Right kidney (tissue), 1 donor: ENCODE data around the gene PPIE.
"Not testable (repeated sequence)": the region's sequence is repeated elsewhere in the genome, so short reads cannot be mapped to it uniquely, and the experiment has no call there.

Experiments used
- DNase-seq: peaks from one replicate; pipeline ENCODE4 v3.0.0-alpha.2; 2016

Gene PPIE

DNA sequence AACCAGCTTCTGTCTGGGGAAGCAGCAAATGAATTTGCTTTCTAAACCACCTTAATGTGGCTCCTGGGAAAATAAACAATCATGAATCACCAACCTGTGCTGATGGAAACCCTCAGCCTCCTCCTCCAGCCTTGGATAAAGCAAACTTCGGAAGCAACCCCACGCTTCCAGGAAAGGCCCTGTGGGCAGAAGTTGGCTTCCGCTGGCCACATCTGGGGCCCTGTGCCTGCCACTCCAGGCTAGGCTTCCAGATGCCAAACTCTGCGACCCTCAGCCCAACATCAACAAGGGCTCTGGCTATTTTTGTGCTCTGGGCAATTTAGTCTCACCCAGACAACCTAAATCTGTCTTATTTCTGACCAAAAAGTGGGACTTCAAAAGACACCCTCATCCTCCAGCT is 38.6 kb downstream of the PPIE start:
- DNase-seq = no peak

DNA sequence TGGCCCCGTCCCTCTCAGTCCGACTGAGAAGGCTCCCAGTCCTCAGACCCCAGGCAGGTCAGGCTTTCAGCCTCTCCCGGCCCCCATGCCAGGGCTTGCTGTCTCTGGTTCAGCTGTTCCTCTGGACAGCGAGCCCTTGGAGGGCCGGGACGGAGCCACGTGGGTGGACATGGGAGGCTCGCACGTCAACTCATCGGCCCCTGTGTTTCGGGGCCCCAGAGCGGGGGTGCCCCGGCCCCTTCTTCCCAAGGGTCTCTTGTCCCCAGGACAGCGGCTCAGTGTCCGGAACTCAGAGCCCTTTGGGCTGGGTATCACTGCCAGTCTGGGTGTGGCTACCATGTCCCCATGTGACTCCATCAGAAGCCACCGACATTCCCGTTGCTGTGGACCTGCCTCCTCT is 39.2 kb downstream of the PPIE start:
- not testable (repeated sequence) for DNase-seq

DNA sequence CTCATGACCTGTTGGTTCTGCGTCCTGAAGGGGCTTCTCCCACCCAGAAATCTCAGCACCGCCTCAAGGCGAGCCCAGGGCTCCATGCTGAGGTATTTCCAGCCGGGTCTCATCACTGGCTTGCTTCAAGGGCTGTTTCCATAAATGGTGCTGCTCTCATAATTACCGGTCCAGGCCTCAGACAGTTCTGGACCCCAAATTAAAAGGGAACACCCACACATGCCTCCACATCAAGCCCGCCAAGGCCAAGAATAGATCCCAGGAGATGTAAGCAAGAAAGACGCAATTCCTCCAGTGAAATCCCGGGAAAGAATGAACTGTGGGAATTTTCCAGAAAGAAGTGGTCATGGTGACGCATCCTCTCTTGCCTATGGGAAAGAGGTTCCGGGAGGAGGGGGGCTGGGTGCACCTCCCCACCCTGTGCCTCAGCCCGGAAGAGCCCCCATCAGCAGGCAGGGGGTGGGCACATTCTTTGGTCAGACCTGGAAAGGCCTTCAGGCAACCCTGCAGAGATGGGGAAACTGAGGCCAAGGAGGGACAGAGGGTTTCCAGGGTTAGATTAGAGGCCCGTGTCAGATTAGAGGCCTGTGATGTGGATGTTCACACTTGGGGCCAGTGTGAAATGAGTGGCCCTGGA is 39.9 kb downstream of the PPIE start:
- DNase-seq = not testable (repeated sequence)

DNA sequence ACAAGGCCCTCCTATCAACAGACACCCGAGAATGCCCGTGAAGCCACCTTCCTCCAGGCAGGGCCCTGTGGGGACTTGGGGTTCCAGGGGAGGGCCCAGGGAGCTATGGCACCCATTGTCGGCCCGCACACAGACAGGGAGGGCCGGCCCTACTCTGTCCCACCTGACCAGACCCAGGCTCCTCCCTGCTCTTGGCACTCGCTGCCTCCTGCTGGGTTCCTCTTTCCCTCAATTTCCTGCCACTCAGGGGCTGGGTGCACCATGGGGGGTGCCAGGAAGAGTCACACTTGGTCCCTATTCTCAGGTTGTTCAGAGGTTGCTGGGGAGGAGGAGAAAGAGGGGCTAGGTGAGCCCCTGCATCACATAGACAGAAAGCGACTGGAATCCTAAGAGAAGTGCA is 40.5 kb downstream of the PPIE start:
- no peak for DNase-seq

DNA sequence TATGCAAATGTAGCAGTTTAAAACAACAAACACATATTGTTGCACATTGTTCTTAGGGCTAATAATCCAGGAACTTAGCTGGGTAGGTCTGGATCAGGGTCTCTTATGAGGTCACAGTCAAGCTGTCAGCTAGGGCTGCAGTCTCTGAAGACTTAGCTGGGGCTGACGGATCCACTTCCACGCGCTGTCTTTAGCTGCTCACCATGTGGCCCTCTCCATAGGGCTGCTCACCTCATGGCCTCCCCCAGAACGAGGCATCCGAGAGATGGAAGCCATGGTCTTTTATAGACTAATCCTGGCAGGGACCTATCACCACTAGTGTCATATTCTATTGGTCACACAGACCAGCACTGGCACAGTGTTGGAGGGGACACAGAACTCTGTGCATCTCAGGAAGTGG is 41.1 kb downstream of the PPIE start:
- no peak for DNase-seq

DNA sequence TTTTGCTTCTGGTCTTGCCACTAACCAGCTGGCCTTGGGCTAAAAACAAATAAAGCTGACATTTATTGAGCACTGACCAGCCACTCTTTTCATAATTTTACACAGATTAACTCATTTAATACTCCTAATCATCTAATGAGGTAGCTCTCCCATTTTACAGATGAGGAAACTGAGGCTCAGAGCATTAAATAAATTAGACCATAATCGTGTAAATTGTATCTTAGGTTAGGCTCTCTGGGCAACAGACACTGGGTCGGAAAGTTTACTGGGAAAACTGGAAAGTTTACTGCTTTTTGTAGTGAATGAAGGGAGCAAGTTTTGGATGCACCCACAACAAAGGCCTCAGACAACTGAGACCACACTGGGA is 42.6 kb downstream of the PPIE start:
- DNase-seq = no peak

DNA sequence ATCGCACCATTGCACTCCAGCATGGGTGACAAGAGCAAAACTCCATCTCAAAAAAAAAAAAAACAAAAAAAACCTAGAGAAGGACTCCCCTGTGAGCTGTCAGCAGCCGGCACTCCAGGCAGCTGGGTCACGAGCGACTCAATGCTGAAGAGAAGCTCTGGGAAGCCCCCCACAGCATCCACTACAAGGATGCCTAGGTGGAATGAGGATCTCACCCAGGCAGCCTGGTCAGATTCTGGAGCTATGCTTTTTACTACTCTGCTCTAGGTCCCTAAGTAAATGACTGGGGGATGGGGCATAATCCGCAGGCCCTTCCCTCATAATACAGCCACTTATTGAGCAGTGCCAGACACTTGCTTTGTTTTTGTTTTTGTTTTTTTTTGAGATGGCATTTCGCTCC is 43.4 kb downstream of the PPIE start:
- DNase-seq = no peak

DNA sequence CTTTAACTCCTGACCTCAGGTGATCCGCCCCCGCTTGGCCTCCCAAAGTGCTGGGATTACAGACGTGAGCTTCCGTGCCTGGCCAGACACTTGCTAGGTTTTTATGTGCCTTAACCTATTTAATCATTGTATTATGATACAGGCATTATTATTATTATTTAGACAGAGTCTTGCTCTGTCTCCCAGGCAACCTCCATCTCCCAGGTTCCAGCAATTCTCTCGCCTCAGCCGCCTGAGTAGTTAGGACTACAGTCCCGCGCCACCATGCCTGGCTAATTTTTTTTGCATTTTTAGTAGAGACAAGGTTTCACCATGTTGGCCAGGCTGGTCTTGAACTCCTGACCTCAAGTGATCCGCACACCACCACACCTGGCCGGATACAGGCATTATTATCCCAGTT is 44.0 kb downstream of the PPIE start:
- not testable (repeated sequence) for DNase-seq

DNA sequence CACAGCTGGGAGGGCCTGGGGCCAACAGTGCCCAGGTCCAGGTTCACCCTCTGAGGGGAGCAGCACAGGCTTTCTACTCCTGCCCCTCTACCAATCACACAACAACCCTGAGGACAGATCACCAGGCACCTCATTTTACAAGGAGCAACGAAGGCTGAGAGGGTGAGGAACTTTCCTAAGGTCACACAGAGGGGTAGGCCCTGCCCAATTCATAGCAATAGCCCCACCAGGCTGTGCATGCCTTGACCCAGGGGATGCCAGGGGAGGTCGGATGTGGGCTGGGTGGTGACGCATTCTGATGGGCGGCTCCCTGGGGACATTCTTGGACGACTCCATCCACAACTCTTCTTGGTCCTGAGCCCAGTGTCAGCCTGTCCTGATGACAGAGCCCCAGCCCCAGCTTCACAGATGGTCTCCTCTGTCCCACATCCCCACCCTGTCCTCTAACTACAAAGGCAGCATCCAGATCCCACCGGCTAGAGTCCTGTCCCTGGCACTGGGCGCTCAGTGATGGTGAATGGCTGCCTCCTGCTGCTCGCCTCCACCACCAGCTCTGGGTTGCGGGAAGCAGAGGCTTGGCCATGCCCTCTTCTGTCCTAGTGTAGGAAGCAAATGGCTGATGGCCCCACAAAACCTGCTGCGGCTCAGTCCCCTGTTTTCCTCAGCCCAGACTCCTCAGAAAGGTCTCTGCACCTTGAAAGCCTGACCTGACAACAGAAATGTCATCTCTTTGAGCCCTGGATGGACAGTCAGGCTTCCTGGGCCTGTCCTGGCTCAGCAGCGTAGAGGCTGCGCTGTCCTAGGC is 47.8 kb downstream of the PPIE start:
- not testable (repeated sequence) for DNase-seq

DNA sequence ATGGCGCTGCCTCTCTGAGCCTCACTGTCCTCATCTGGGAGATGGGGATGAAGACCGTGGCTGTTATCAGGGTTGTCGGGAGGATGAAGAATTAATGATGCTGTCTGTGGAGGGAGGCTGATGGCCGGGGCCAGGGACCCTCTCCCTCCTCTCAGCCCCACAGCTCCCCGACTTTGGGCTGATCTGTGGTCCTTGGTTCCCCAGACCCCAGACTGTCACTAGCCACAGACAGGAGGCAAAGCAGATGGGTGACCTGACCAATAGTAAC is 48.4 kb downstream of the PPIE start:
- DNase-seq = not testable (repeated sequence)

DNA sequence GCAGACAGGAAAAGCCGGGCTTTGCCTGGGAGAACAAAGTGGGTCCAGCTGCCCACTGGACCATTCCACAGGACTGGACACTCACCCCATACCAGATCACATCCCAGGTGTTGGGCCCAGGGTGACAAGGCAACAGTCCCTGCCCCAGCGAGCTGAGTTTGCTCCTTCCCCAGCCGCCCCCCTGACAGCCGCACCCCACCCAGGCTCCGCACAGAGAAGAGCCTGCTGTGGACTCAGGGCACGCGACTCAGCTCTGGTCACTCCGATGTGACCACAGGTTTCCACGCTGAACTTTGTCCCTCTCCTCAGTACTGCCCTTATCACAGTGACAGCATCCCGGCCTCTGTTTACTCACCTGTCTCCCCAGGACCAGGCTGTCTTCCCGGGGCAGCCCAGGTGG is 48.8 kb downstream of the PPIE start:
- DNase-seq = no peak

DNA sequence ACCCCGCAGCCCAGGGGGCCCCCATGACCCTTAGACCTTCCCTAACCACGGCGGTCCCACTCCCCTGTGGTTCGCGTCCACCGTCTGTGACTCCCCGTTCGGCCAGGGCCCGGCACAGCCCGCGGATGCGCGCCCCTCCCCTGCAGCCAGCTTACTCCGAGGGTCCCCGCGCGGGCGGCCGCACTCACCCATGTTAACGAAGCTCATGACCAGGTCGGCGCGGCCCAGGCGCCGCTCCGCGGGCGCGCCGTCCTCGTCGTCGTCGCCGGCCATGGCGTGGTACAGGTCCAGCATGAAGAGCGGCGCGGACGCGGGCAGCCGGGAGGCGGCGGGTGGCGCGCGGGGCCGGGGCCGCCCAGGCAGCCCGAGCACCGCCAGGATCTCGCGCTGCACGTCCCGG is 49.3 kb downstream of the PPIE start:
- not testable (repeated sequence) for DNase-seq

DNA sequence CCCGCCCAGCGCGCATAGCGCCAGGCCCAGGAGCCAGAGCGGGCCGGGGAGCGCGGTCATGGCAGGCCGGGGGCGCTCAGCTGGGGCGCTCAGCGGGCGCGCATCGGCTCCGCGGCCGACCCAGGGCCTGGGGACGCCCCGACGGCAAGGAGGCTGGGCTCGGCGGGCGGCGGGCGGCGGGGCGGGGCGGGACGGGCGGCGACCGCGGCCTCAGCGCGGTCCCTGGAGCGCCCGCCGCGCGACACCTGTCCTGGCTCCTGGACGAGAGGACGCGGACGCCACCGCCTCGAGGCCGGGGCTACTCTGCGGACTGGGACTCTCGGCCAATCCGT is 49.7 kb downstream of the PPIE start:
- DNase-seq = no peak

DNA sequence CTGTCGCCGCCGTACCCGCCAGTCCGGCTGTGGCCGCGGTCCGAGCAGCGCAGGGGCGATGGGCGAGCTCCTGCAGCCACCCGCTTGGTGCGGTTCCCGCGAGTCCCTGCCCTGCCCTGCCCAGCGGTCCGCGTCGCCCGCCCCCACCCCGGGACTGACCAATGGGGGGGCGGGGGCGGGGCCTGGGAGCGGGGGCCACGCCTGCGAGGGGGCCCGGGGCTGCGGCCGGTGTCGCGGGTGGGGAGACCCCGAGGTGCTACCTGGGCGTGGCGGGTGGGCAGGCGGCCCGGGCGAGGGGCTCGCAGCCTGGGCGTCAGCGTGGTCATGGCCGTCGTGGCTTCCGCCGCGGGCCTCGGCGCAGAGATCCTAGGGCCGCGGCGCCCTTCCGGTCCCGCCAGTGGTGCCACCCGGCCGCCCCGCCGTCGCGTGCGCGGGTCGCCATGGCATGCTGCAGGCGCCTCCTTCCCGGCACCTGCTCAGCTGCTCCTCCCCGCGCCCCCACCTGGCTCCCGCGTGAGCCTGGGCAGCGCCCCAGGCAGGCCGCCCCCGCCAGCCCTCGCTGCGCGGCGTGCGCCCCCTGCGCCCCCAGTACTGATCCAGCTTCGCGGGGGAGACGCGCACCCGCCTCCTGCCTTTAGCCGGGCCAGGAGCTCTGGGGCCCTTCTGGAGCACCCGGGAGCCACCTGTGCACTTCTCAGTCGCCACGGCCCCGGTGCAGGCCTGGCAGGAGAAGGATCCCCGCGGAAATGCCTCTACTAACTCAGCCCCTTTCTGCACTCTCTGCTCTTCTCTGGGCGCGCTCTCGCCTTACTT is 50.3 kb downstream of the PPIE start, which contains the start of gene BMP8B:
Gene BMP8B, minus strand, starts transcription at position 108 of the 813 bp plus-strand sequence. CDS start 380 bp downstream, outside the sequence.
- DNase-seq = peak; percentile 59

DNA sequence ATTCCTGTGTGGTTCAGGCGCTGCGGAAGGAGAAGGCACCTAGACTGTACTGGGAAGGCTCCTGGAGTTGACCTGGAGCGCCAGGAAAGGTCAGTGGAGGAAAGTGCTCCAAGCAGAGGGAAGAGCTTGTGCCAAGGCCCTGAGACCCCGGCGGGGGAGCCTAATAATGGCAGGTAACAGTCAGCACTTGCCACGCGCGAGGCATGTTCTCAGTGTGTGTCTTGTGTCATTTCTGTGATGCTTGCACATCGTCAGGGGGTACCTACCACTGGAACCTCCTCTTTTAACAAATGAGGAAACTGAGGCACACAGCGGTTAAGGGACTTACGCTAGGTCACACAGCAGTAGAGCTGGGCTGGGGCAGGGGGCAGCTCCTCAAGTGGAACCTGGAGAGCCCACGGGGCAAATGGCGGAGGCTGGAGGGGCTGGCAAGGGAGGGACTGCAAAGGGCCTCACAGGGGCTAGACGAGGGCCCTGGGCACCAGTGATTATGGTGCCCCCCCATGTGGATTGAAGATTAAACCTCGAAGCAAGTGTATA is 51.0 kb downstream of the PPIE start:
- no peak for DNase-seq

DNA sequence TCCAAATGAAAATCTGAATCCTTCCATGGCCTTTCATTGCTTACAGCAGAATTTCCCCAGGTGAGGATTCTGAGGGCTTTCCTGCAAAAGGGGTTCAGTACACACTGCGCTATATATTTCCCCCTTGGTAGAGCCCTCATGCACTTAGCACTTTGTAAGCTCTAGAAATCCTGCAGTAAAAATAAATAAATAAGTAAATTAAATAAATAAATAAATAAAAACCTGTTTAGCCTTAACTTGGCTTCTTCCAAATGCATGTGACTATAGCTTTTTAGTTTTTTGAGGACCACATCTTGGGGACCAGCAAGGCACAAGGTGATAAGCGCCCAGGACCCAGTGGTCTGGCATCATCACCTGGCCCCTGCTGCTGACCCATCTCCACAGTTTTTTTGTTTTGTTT is 53.2 kb downstream of the PPIE start:
- no peak for DNase-seq

DNA sequence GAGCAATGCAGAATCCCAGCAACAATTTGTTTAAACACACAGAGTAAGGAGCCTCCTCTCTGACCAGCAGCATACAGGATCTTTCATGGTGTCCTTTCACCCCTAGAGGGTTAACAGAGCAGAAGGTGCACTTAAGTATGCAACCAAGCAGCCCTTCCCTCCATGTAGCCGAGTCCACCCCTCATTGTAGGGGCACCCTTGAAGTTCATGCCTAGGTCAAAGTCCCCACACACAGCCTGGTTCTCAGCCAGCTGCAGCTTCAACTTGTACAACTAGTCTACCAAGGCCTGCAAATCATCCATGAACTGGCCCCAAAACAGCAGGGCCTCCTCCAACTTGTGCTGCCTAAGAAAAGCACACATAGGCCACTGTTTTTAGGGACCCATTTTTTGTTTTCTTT is 57.0 kb downstream of the PPIE start:
- DNase-seq = no peak

DNA sequence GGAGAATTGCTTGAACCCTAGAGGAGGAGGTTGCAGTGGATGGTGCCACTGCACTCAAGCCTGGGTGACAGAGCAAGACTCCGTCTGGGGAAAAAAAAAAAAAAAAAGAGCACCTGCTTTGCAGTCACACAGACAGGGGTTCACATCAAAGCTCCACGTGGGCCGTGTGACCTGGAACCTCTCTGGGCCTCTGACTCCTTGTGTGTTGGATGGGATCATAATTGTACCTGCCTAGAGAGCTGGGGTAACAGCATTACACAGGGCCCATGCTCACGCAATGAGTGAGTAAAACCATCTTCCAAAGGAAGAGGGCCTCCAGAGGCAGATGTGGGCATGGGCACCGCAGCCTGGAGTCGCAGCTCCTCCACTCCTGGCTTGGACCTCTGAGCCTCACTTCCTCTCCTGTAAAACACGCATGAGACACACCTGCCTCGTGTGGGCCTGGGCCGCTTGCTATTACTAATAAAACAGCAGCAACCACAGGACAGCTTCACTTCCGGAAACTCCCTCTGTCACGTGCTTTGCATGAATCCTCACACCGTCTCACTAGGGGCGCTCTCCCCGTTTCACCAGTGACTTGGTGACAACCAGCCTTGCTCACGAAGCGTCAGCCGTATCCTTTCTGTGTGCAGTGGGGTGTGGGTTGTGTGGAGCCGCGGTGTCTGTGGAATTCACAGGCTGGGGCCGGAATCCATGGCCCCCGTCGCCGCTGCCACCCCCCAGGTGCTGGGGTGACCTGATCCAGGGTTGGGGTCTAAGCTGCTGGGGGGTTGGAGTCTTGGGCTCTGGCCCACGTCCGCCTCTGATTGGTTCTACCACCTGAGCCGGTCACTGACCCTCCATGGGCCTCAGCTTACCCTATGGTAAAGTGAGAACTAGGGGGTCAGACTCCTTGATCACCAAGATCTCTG is 60.4 kb downstream of the PPIE start:
- DNase-seq = peak; percentile 59

DNA sequence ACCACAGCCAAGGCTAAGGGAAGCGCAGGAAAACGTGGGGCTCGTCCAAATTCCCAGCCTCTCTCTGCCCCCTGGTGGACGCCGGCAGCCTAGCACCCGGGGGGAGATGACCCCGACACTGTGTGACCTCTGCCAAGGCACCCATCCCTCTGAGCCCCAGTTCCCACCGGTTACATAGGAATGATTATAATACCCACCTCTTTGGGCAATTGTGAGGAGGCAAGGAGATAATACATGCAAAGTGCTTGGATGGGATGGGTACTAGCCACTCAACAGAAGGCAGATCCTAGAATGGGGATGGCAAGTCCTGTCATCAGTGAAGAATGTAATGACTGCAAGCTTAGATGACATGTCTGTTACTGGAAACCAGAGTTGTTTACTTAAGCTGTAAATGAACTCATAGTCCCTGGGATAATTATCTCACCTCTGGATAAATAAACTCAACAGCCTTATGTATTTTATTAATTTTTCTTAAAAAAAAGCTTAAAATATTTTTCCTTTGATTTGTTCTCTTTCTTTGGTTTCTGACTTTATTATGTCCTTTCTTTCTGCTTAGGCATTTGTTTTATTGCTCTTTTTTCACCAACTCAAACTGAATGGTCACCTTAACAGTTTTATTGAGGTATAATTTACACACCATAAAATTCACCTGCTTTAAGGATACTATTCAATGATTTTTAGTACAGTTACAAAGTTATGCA is 61.2 kb downstream of the PPIE start:
- DNase-seq = peak; percentile 57

DNA sequence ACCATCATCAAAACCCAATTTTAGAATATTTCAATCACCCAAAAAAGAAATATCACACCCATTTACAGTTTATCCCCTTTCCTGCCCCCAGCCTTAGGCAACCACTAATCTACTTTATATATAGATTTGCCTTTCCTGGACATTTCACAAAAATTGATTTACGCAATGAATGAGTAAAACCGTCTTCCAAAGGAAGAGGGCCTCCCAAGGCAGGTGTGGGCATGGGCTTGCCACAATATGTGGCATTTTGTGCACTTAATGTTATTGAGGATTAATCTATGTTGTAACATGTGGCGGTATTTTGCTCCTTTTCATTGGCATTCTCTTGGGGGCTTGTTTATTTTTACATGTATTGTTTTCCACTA is 61.8 kb downstream of the PPIE start:
- DNase-seq = no peak

DNA sequence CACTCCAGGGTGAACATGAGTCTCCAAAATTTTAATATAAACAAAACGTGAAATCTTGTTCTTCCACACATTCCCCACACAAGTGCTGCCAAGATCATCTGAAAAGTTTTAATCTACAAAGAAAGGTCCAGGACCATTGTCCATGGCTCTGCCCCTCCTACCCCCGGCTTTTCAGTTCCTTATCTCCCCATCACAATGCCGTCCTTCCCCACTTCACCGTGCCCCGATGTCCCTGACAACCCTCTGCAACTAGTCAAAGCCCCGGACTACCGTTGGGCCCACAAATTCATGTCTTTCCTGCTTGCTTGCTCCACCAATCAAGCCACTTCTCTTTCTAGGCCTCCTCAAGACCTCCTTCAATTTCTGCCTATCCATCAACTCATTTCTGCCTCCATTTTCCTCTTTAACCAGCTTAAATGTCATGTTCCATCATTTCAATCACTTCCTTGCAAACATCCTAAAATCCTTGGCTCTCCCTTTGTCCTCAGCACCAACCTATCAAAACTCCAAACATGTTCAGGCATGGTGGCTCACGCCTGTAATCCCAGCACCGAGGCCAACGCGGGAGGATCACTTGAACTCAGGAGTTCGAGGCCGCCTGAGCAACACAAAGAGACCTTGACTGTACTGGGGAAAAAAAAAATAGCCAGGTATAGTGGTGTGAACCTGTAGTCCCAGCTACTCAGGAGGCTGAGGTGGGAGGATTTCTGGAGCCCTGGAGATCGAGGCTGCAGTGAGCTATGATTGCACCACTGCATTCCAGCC is 64.0 kb downstream of the PPIE start:
- DNase-seq = no peak
